GM13976 (cell line): Measurements from ENCODE around the gene MYO1D.

ENCODE experiments used
- DNase-seq: peaks from one replicate; pipeline ENCODE4 v3.0.0; 2012; ENCODE audit warnings: low spot score
- CTCF ChIP-seq: IDR thresholded peaks from 2 replicates; pipeline ENCODE4 v1.5.1; 2012; ENCODE audit warnings: borderline replicate concordance, mild to moderate bottlenecking; ENCODE audit not compliant: insufficient read depth; ENCODE audit errors: extremely low read depth, missing control alignments, control extremely low read depth
- in situ Hi-C: fragments of 300-500 bp; cut with MboI; formaldehyde crosslinking; loops from one replicate; pipeline ENCODE4 v1.12.0; 2022; ENCODE audit warnings: low sequenced_read_pairs, mixed read lengths, inconsistent platforms; ENCODE audit not compliant: unreplicated experiment

The MYO1D gene

GRCh38 chr17:32515677-32516383 lies 361.1 kb downstream of the MYO1D start:
- no peak for TF ChIP-seq CTCF
- in situ Hi-C loops, result no loop called here
- DNase-seq, result no peak

GRCh38 chr17:32514606-32515005 lies 362.3 kb downstream of the MYO1D start:
- no peak for TF ChIP-seq CTCF
- in situ Hi-C loops, result no loop called here

GRCh38 chr17:32513579-32513978 lies 363.3 kb downstream of the MYO1D start:
- in situ Hi-C loops, result no loop called here
- no peak for TF ChIP-seq CTCF

More at GRCh38 chr17:32514606-32515005, 362.3 kb downstream of the MYO1D start:
- DNase-seq, result no peak

GRCh38 chr17:32512328-32512727 lies 364.6 kb downstream of the MYO1D start:
- DNase-seq, result no peak
- in situ Hi-C loops, result no loop called here
- no peak for TF ChIP-seq CTCF

More at GRCh38 chr17:32513579-32513978, 363.3 kb downstream of the MYO1D start:
- DNase-seq, result no peak

GRCh38 chr17:32510466-32510865 lies 366.5 kb downstream of the MYO1D start:
- in situ Hi-C loops, result no loop called here
- no peak for TF ChIP-seq CTCF
- no peak for DNase-seq

- in situ Hi-C loops, result no loop called here
- no peak for DNase-seq
- TF ChIP-seq CTCF, result no peak
Observed at GRCh38 chr17:32508926-32509325, 368.0 kb downstream of the MYO1D start.
